SIG-M5 treated with dmso at 0.1 percent for 504 hours (cell line): Measurements from ENCODE around the gene SRSF3.
"Not testable (repeated sequence)": the region's sequence is repeated elsewhere in the genome, so short reads cannot be mapped to it uniquely, and the experiment has no call there.

Experiments
- DNase-seq: peaks from one replicate; lab custom pipeline; 2025; ENCODE audit not compliant: unreplicated experiment; lab: John Stamatoyannopoulos, UW

SRSF3 gene

GRCh38 chr6:36604090-36605060 lies 10.2 kb downstream of the SRSF3 start:
- no peak for DNase-seq

- no peak for DNase-seq
Measured at GRCh38 chr6:36605143-36605542, 11.0 kb downstream of the SRSF3 start.

DNA sequence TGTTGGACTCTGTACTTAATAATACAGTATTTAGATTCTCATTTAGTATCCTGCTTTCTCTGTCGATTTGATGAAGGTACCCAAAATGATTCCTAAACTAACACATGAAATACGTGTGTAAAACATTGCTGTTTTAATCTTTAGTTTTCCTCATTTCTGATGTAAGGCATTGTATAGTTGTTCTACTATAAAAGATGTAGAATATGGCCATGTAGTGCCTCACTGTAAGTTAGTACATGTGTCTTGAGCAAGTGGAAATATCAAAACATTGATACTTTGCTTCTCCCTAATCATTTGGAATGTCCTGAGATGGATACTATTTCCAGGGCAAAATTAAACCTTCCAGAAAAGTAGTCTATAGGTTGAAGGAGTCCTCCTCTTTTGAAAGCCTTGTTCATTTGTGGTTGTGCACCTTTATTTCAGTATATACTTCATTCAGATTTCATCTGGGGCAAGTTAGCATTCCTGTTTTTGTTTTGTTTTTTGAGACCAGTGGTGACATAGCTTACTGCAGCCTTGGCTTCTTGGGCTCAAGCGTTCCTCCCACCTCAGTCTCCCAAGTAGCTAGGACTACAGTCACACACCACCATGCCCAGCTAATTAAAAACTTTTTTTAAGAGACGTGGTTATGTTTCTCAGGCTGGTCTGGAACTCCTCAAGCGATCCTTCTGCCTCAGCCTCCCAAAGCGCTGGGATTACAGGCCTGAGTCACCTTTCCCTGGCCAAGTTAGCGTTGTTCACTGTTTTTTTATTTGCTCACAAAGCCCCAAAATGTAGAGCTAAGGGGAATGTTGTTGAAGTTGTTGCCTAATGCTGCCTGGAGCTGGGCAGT lies 11.6 kb downstream of the SRSF3 start:
- no peak for DNase-seq

GRCh38 chr6:36607305-36607682 lies 13.1 kb downstream of the SRSF3 start:
- not testable (repeated sequence) for DNase-seq

DNA sequence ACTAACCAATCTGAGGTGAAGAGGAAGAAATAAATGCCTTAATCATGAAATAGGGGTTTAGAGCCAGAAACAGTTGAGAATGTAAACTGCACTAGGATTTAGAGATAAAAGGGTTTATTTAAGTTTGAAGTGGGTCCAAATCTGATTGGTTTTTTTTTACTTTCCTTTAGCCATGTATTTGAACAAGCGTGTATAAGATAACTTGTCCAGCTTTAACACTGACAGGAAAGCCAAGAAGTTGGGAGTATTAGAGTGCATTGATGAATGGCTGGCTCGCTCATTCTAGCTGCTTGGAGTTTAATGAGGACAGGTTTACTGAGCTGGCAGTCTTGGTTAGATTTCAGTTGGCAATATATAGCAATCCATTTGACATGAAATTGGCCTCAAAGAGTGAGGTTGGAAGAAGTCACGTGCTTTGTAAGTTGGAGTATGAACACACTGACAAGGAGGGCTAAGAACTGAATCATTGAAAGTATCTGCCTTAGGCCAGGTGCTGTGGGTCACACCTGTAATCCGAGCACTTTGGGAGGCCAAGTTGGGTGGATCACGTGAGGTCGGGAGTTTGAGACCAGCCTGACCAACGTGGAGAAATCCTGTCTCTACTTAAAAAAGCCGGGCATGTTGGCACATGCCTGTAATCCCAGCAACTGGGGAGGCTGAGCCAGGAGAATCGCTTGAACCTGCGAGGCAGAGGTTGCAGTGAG lies 13.7 kb downstream of the SRSF3 start:
- DNase-seq: no peak

DNA sequence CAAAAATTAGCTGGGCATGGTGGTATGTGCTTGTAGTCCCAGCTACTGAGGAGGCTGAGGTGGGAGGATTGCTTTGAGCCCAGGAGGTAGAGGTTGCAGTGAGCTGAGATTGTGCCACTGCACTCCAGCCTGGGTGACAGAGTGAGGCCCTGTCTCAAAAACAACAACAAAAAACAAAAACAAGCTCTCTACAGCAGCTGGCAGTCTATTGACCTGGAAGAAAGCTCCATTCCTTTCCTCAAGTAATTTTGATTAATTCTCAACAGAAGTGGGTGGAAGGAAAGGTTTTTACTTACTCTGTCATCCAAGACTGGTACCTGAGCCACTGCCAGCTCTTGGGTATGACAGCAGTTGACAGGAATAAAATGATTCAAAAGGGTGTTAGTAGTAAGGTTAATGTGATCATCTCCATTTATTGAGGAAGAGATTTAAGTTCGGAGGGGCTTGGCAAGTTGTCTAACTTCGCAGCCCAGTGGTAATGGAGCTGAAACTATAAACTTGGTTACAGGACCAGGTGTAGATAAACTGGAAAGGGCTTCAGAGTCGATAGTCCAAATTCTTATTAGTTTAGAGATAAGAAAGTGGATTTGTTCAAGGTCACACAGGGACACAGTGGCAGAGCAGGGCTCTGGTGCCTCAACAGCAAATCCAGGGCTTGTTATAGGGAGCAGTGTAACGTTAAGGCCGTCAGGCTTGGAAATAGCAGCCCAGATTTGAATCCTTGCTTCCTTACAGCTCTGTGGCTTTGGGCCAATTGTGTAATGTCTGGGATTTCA lies 14.8 kb downstream of the SRSF3 start:
- DNase-seq: no peak

GRCh38 chr6:36609582-36609981 lies 15.4 kb downstream of the SRSF3 start:
- no peak for DNase-seq

DNA sequence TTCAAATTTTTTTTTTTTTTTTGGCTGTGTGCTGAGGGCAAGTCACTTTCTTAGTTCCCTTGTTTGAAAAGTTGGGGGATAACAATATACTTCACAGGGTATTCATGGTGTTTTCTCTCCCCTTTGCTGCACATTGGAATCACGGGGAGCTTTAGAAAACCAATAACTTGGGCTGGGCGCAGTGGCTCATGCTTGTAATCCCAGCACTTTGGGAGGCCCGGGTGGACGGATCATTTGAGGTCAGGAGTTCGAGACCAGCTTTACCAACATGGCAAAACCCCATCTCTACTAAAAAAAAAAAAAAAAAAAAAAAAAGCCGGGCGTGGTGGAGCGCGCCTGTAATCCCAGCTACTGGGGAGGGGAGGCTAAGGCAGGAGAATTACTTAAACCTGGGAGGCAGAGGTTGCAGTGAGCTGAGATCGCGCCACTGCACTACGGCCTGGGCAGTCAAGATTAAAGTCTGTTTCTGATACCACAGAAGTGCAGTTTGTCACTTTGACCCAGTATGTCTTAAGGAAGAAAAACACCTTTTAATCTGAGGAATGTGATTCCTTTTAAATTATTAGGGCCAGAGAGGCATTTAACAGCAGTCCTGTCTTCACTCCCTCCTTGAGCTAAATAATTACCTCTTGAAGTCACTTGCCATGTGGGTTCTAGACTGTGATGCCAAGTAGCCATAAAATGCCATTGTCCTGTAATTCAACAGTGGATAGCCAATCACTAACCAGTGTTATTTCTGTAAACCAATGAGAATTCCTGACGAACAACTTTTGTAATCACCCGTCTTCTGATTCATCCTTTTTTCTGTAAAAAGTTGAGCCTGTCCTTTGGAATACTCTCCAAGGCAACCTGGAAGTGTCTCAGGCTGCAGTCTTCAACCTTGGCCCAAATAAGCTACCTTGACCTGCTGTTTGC lies 16.1 kb downstream of the SRSF3 start:
- no peak for DNase-seq

- no peak for DNase-seq
Measured at GRCh38 chr6:36610956-36611336, 16.8 kb downstream of the SRSF3 start.

DNA sequence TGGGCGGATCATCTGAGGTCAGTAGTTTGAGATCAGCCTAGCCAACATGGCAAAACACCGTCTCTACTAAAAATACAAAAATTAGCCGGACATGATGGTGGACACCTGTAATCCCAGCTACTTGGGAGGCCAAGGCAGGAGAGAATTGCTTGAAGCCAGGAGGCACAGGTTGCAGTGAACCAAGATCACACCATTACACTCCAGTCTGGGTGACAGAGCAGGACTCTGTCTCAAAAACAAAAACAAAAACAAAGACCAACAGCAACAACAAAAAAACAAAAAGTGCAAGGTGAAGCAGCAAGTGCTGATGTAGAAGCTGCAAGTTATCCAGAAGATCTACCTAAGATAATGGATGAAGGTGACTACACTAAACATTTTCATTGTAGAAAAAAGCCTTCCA lies 17.5 kb downstream of the SRSF3 start:
- not testable (repeated sequence) for DNase-seq

DNA sequence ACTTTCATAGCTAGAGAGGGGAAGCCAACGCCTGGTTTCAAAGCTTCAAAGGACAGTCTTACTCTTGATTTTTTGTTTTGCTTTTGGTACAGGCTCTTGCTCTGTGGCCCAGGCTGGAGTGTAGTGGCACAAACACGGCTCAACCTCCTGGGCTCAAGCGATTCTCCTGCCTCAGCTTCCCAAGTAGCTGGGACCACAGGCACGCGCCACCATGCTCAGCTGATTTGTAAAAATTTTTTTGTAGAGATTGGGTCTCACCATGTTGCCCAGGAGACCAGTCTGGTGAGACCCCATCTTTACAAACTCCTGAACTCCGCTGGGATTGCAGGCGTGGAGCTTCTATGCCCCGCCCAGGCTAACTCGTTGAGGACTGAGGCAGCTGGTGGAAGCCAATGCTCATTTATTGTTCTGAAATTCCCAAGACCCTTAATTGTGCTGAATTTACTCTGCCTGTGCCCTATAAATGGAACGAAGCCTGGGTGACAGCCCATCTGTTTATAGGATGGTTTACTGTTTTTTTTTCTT lies 18.0 kb downstream of the SRSF3 start:
- no peak for DNase-seq

DNA sequence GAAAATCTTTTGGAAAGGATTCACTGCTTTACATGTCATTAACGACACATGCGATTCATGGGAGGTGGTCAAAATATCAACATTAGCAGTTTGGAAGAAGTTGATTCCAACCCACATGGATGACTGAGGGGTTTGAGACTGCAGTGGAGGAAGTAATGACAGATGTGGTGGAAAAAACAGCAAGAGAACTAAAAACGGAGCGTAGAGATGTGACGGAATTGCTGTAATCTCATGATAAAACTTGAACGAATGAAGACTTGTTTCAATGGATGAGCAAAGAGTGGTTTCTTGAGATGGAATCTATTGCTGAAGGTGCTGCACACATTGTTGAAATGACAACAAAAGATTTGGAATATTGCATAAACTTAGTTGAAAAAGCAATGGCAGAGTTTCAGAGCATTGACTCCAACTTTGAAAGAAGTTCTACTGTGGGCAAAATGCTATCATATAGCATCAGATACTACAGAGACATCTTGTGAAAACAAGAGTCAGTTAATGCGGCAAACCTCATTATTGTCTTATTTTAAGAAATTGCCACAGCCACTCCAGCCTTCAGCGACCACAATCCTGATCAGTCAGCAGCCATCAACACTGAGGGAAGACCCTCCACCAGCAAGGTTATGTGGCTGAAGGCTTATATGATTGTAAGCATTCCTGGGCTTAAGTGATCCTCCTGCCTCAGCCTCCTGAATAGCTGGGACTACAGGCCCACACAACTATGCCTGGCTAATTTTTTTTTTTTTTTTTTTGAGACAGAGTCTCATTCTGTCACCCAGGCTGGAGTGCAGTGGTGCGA lies 19.2 kb downstream of the SRSF3 start:
- DNase-seq: no peak

GRCh38 chr6:36615018-36615761 lies 21.0 kb downstream of the SRSF3 start:
- DNase-seq: peak; percentile 65

- peak; percentile 55 for DNase-seq
Measured at GRCh38 chr6:36616893-36617521, 22.8 kb downstream of the SRSF3 start.

- peak; percentile 53 for DNase-seq
Measured at GRCh38 chr6:36618366-36619355, 24.5 kb downstream of the SRSF3 start.

DNA sequence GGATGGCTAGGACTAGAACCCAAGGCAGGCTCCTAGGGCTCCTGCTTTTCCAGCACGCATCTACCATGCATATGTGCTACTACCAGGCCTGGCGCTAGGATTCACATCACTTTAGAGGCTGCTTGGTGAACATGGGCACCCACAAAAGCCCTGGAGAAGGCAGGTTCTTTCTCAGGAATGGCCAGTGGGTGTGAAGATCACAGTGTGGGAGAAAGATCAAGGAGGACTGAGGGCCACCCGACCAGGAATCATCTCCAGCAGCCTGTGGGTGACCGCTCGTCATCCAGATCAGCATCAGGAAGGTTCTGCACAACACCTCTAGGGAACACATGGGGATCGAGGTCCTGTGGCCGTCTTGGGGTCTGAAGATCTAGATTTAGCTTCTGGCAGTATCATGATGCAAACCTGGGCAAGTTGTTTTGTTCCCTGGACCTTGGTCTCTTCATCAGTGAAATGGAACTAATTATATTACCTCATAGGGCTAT lies 27.3 kb downstream of the SRSF3 start:
- DNase-seq: no peak
